Adipose tissue (tissue), 3 donors: Measurements from ENCODE around the gene NSUN3. TPM values are rescaled to one million over a fixed set of nuclear protein-coding genes. Genes with fewer than 3 reads are reported as not detected.
"Not testable (repeated sequence)": the region's sequence is repeated elsewhere in the genome, so short reads cannot be mapped to it uniquely, and the experiment has no call there.

ENCODE experiments used
- H3K27ac ChIP-seq: one replicate; pipeline ENCODE4 v1.5.1; 2013; ENCODE audit warnings: low read depth, low read length
- WGBS, 3 donors: extraction: QIAGEN DNeasy Blood & Tissue Kit; methylation state at CpG; one replicate each; pipeline ENCODE4 v1.1.7; 2013; 5-methylcytosine and 5-hydroxymethylcytosine counted together
- polyA plus RNA-seq, 3 donors: library from polyadenylated mRNA; stranded (reverse); fragments of 200-250 nt; gene quantifications; one replicate each; pipeline ENCODE4 v1.2.3, GENCODE V29; 2013
- donor health status: healthy with polysubstance abuse.
- donor health status: Bipolar disorder and iron deficiency.
- donor health status: healthy.

The NSUN3 gene
- 1 to 10 TPM; 3.8 to 8.7 (median 3.9) TPM for polyA plus RNA-seq

- WGBS, 3 donors: 0 to 1% (median 0%) methylated on average over 52 of the region's 52 CpGs
Measured at GRCh38 chr3:94062513-94063404, at the start of gene NSUN3, which contains the start of gene DHFR2. Gene NSUN3, plus strand, starts transcription at chr3:94063061. Its CDS starts 66 bp downstream, at chr3:94063127. Gene DHFR2, minus strand, starts transcription at chr3:94062916. Its CDS starts 1,405 bp downstream, at chr3:94061511.

GRCh38 chr3:94015025-94015424 lies 47.8 kb upstream of the NSUN3 start:
- no peak overlapping the region for H3K27ac ChIP-seq
- WGBS, 3 donors: 78 to 91% (median 85%) methylated on average over 1 of the region's 1 CpG

More at GRCh38 chr3:94062513-94063404, at the start of gene NSUN3, which contains the start of gene DHFR2:
- H3K27ac ChIP-seq: peak within 1 kb of the TSS; percentile 98

- WGBS, 3 donors: 81 to 90% (median 85%) methylated on average over 2 of the region's 2 CpGs
- no peak overlapping the region for H3K27ac ChIP-seq
Measured at GRCh38 chr3:94019659-94020058, 43.2 kb upstream of the NSUN3 start.

GRCh38 chr3:94020293-94020692 lies 42.6 kb upstream of the NSUN3 start:
- no peak overlapping the region for H3K27ac ChIP-seq
- WGBS, 3 donors: 49 to 88% (median 82%) methylated on average over 3 of the region's 3 CpGs

- 76 to 82% (median 79%) methylated on average over 3 of the region's 3 CpGs for WGBS, 3 donors
- no peak overlapping the region for H3K27ac ChIP-seq
Measured at GRCh38 chr3:94024385-94024784, 38.5 kb upstream of the NSUN3 start.

- no peak overlapping the region for H3K27ac ChIP-seq
- WGBS, 3 donors: 22 to 90% (median 73%) methylated on average over 2 of the region's 2 CpGs
Measured at GRCh38 chr3:94026623-94027022, 36.2 kb upstream of the NSUN3 start.

- H3K27ac ChIP-seq: no peak within 1 kb of the TSS
- WGBS, 3 donors: 20 to 79% (median 73%) methylated on average over 8 of the region's 8 CpGs
Measured at GRCh38 chr3:94028093-94028837, 34.6 kb upstream of the NSUN3 start, which contains the start of gene STX19. Gene STX19, minus strand, starts transcription at chr3:94028597. Its CDS starts 13,328 bp downstream, at chr3:94015269.

GRCh38 chr3:94036909-94037507 lies 25.9 kb upstream of the NSUN3 start:
- no peak overlapping the region for H3K27ac ChIP-seq
- WGBS, 3 donors: 77 to 87% (median 79%) methylated on average over 3 of the region's 3 CpGs

- H3K27ac ChIP-seq: no peak overlapping the region
- WGBS, 3 donors: 81 to 95% (median 93%) methylated on average over 1 of the region's 1 CpG
Measured at GRCh38 chr3:94043285-94043684, 19.6 kb upstream of the NSUN3 start.

GRCh38 chr3:94044100-94044936 lies 18.5 kb upstream of the NSUN3 start:
- 97 to 99% (median 98%) methylated on average over 55 to 61 of the region's 61 CpGs for WGBS, 3 donors
- H3K27ac ChIP-seq: not testable (repeated sequence)

- no peak overlapping the region for H3K27ac ChIP-seq
- WGBS, 3 donors: 98 to 99% (median 98%) methylated on average over 2 of the region's 2 CpGs
Measured at GRCh38 chr3:94046533-94046932, 16.3 kb upstream of the NSUN3 start.

GRCh38 chr3:94049267-94049666 lies 13.6 kb upstream of the NSUN3 start:
- no peak overlapping the region for H3K27ac ChIP-seq
- WGBS, 3 donors: 92 to 97% (median 95%) methylated on average over 2 of the region's 2 CpGs

- no peak overlapping the region for H3K27ac ChIP-seq
Measured at GRCh38 chr3:94050546-94050945, 12.3 kb upstream of the NSUN3 start.

- H3K27ac ChIP-seq: no peak overlapping the region
- WGBS, 3 donors: 94 to 97% (median 97%) methylated on average over 13 of the region's 13 CpGs
Measured at GRCh38 chr3:94061297-94061696, 1.6 kb upstream of the NSUN3 start.

- WGBS, 3 donors: 45 to 51% (median 49%) methylated on average over 17 of the region's 17 CpGs
- peak overlapping the region; percentile 98 for H3K27ac ChIP-seq
Measured at GRCh38 chr3:94063496-94064119, 747 bp downstream of the NSUN3 start.

- H3K27ac ChIP-seq: no peak overlapping the region
- 59 to 77% (median 59%) methylated on average over 6 of the region's 6 CpGs for WGBS, 3 donors
Measured at GRCh38 chr3:94064243-94064860, 1.5 kb downstream of the NSUN3 start.

GRCh38 chr3:94065122-94065521 lies 2.3 kb downstream of the NSUN3 start:
- WGBS, 3 donors: 51 to 58% (median 56%) methylated on average over 1 of the region's 1 CpG
- H3K27ac ChIP-seq: no peak overlapping the region
